Heart right ventricle (tissue), 16 donors: ENCODE measurements around the gene CAGE1. TPM values are rescaled to one million over a fixed set of nuclear protein-coding genes. Genes with fewer than 3 reads are reported as not detected.
"Not testable (repeated sequence)": the region's sequence is repeated elsewhere in the genome, so short reads cannot be mapped to it uniquely, and the experiment has no call there.

Experiments
- ATAC-seq, 8 donors: fragments of 200-7000 bp; cut with Tn5 transposase; one replicate each; pipeline ENCODE4 v1.9.1; 2020; ENCODE audit warnings: mild to moderate bottlenecking in 8 of 8, moderate library complexity in 8 of 8, moderate number of reproducible peaks in 1 of 8
- DNase-seq, 2 donors: peaks; one replicate each; pipeline ENCODE4 v3.0.0-alpha.2; 2020
- H3K27ac ChIP-seq, 10 donors: fragments of 200-600 bp; sonication (generic) in 2 of 10; one replicate each; pipeline versions ENCODE4 v1.5.0 to v1.8.0; 2020 to 2022; ENCODE audit warnings: mild to moderate bottlenecking in 3 of 10
- H3K27me3 ChIP-seq, 7 donors: fragments of 200-600 bp; one replicate each; pipeline ENCODE4 v1.8.0; 2021 to 2022; ENCODE audit warnings: mild to moderate bottlenecking in 2 of 7
- H3K36me3 ChIP-seq, 9 donors: fragments of 200-600 bp; sonication (generic) in 1 of 9; one replicate each; pipeline versions ENCODE4 v1.5.0 to v1.8.0; 2020 to 2022; ENCODE audit warnings: mild to moderate bottlenecking in 2 of 9
- H3K4me1 ChIP-seq, 9 donors: fragments of 200-600 bp; sonication (generic) in 1 of 9; one replicate each; pipeline versions ENCODE4 v1.5.0 to v1.8.0; 2020 to 2022; ENCODE audit warnings: mild to moderate bottlenecking in 4 of 9
- H3K4me3 ChIP-seq, 10 donors: fragments of 200-600 bp; sonication (generic) in 2 of 10; one replicate each; pipeline versions ENCODE4 v1.5.0 to v1.8.0; 2020 to 2022; ENCODE audit warnings: mild to moderate bottlenecking in 7 of 10, moderate library complexity in 2 of 10
- H3K9me3 ChIP-seq, 11 donors: fragments of 200-600 bp in 10 of 11; sonication (generic) in 2 of 11; one replicate each; pipeline versions ENCODE4 v1.5.0 to v1.8.0; 2013 to 2022; ENCODE audit warnings: mild to moderate bottlenecking in 2 of 11, control low read depth in 1 of 11, moderate library complexity in 1 of 11
- WGBS, 2 donors: extraction: QIAGEN DNeasy Blood & Tissue Kit; methylation state at CpG; one replicate each; pipeline ENCODE4 v1.1.7; 2013; ENCODE audit warnings: inconsistent platforms in 1 of 2; 5-methylcytosine and 5-hydroxymethylcytosine counted together
- intact Hi-C, 10 donors: fragments of 100-400 bp; cut with DNase I; formaldehyde crosslinking; loops; one replicate each; pipeline versions ENCODE4 v1.11.1 to v1.14.2; 2022
- polyA plus RNA-seq, 2 donors: library from polyadenylated mRNA; stranded (reverse); fragments of 200-250 nt; gene quantifications; one replicate each; pipeline ENCODE4 v1.2.3, GENCODE V29; 2013
- total RNA-seq, 10 donors: library from RNA; stranded (reverse); fragmentation: NEBNext Ultra II Directional in 3 of 10; extraction: Animal tissue kit (Norgen Biotek cat#: 25700) in 3 of 10; gene quantifications; one replicate each; pipeline versions ENCODE4 v1.2.1 to v1.2.4, GENCODE V29; 2021 to 2023
- TF ChIP-seq, protein P1 (sequence below), 9 donors: fragments of 200-600 bp; sonication (generic) in 2 of 9; IDR thresholded peaks; one replicate each; pipeline versions ENCODE4 v1.5.0 to v1.8.0; 2021 to 2022; ENCODE audit warnings: antibody characterized with exemption in 9 of 9, mild to moderate bottlenecking in 5 of 9, moderate library complexity in 1 of 9
- donor health status: Arrhythmogenic right ventricular cardiomyopathy.
- donor health status: ischemic (EF 13 %, LVEDD 7.1; RV severe dilation, severe dysfunction).
- donor health status: healthy with polysubstance abuse.
- donor health status: DM: no; HTN: yes; CAD: no.
- donor health status: DM: no; HTN: no; CAD: no.
- donor health status: ischemic (EF 25% LVEDD 6.9; RV normal size, moderate dysfunction).
- donor health status: ischemic (EF 25% LVEDD 5.7; RV mildly dilated, moderate dysfunction).
- donor health status: healthy.
- donor health status: DM: yes; HTN: yes; CAD: no.
- donor health status: Ischemic cardiomyopathy.
- donor health status: ischemic (EF 35%, LVEDD 5.7; RV mildly dilated, moderate dysfunction).
- donor health status: nonischemic (EF 11% LVEDD 7.7; RV severe dilation, severe dysfunction).
- donor health status: DM: yes; HTN: yes; CAD: no.
- donor health status: PGD.
- donor health status: ischemic (EF 29% LVEDD 5.4; RV normal size, mild dysfunction).
- donor health status: nonischemic (EF 23%, LVEDD 6.1; RV moderate dilation, normal function).

CAGE1 gene
- total and polyA plus RNA-seq, 12 donors = 0.08 to 0.32 TPM; not detected in 10

GRCh38 chr6:7323074-7323473, 66.5 kb downstream of the CAGE1 start:
- no peak overlapping the region for H3K4me3 ChIP-seq
- H3K9me3 ChIP-seq = no peaks in the 10 kb centered on the region
- intact Hi-C loops = loop anchor here in 1 of 10 donors (10.0 kb wide), 1 partner anchor 62 kb away; the partner anchor contains the start of genes CAGE1 and RIOK1
- DNase-seq (no peak), ATAC-seq (no peak)
- TF ChIP-seq, protein P1, sequence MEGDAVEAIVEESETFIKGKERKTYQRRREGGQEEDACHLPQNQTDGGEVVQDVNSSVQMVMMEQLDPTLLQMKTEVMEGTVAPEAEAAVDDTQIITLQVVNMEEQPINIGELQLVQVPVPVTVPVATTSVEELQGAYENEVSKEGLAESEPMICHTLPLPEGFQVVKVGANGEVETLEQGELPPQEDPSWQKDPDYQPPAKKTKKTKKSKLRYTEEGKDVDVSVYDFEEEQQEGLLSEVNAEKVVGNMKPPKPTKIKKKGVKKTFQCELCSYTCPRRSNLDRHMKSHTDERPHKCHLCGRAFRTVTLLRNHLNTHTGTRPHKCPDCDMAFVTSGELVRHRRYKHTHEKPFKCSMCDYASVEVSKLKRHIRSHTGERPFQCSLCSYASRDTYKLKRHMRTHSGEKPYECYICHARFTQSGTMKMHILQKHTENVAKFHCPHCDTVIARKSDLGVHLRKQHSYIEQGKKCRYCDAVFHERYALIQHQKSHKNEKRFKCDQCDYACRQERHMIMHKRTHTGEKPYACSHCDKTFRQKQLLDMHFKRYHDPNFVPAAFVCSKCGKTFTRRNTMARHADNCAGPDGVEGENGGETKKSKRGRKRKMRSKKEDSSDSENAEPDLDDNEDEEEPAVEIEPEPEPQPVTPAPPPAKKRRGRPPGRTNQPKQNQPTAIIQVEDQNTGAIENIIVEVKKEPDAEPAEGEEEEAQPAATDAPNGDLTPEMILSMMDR (IDR thresholded peaks at IDR 0.05) = no peak
- H3K36me3 ChIP-seq = no peaks in the 10 kb centered on the region
- peaks cover 0 to 26% (median 0%) of the 10 kb centered on the region in 9 donors for H3K4me1 ChIP-seq
- H3K27ac ChIP-seq = no peak overlapping the region
- H3K27me3 ChIP-seq = peaks cover 0 to 13% (median 0%) of the 10 kb centered on the region in 7 donors

- H3K36me3 ChIP-seq, ATAC-seq, H3K9me3 ChIP-seq, H3K4me3 ChIP-seq, DNase-seq, H3K27ac ChIP-seq: not testable (repeated sequence)
- intact Hi-C loops = loop anchor here in 1 of 10 donors (10.0 kb wide), 1 partner anchor 63 kb away; the partner anchor contains the start of genes CAGE1 and RIOK1
- Histone ChIP-seq H3K27me3 (peaks cover 0 to 13% (median 0%) of the 10 kb centered on the region in 7 donors), H3K4me1 (peaks cover 0 to 22% (median 0%) of the 10 kb centered on the region in 9 donors)
- WGBS, 2 donors = 84% methylated on average over 6 of the region's 6 CpGs
Measured at GRCh38 chr6:7321866-7322265, 67.7 kb downstream of the CAGE1 start.

DNA sequence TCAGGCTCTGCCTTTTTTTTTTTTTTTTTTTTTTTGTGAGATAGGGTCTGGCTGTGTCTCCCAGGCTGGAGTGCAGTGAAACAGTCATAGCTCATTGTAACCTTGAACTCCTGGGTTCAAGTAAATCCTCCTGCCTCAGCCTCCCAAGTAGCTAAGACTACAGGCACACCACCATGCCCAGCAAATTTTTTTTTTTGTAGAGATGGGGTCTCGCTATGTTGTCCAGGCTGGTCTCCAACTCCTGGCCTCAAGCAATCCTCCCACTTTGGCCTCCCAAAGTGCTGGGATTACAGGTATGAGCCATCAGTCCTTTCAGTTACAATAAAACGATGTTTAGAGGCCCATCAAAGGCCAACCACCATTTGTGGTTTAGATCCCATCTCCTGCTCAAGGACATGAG, 70.1 kb downstream of the CAGE1 start:
- not testable (repeated sequence) for ATAC-seq, H3K9me3 ChIP-seq, H3K36me3 ChIP-seq, H3K4me1 ChIP-seq, H3K27ac ChIP-seq, H3K27me3 ChIP-seq, DNase-seq, H3K4me3 ChIP-seq
- intact Hi-C loops = loop anchor here in 2 of 10 donors (10.0 kb wide), 2 partner anchors 65 to 275 kb away; partner anchors contain the start of genes CAGE1 (in 1 of the 2), RIOK1 (in 1 of the 2) and SNRNP48 (in 1 of the 2)
- WGBS, 2 donors = 86 to 96% methylated on average over 2 of the region's 2 CpGs

- Histone ChIP-seq H3K27ac (no peak overlapping the region), H3K4me1 (peaks cover 0 to 11% (median 3%) of the 10 kb centered on the region in 9 donors), H3K27me3 (no peaks in the 10 kb centered on the region), H3K9me3 (no peaks in the 10 kb centered on the region), H3K36me3 (no peaks in the 10 kb centered on the region), H3K4me3 (no peak overlapping the region)
- WGBS, 2 donors = 86% methylated on average over 9 of the region's 9 CpGs
- DNase-seq (no peak), ATAC-seq (no peak)
- TF ChIP-seq, protein P1 (IDR thresholded peaks at IDR 0.05) = no peak
- intact Hi-C loops = loop anchor here in 2 of 10 donors (10.0 kb wide), 2 partner anchors 67 to 277 kb away; partner anchors contain the start of genes CAGE1 (in 1 of the 2), RIOK1 (in 1 of the 2) and SNRNP48 (in 1 of the 2)
Measured at GRCh38 chr6:7317538-7317937, 72.0 kb downstream of the CAGE1 start.

GRCh38 chr6:7316658-7317533, 72.6 kb downstream of the CAGE1 start:
- no peak for DNase-seq
- H3K9me3 ChIP-seq = no peaks in the 10 kb centered on the region
- TF ChIP-seq, protein P1 (IDR thresholded peaks at IDR 0.05) = no peak
- no peak overlapping the region for H3K27ac ChIP-seq
- 93 to 94% methylated on average over 23 to 41 of the region's 41 CpGs for WGBS, 2 donors
- H3K4me3 ChIP-seq = no peak overlapping the region
- H3K36me3 ChIP-seq = no peaks in the 10 kb centered on the region
- H3K27me3 ChIP-seq = no peaks in the 10 kb centered on the region
- H3K4me1 ChIP-seq = peaks cover under 1 to 15% (median 4%) of the 10 kb centered on the region in 9 donors
- intact Hi-C loops = loop anchor here in 2 of 10 donors (10.0 kb wide), 2 partner anchors 68 to 278 kb away; partner anchors contain the start of genes CAGE1 (in 1 of the 2), RIOK1 (in 1 of the 2) and SNRNP48 (in 1 of the 2)
- ATAC-seq = no peak
